HUES48 (cell line): Measurements from ENCODE around the gene CYP4A22.

ENCODE experiments used
- H3K27ac ChIP-seq: one replicate; pipeline ENCODE4 v1.7.0; 2013; ENCODE audit warnings: low read depth, low read length, inconsistent platforms
- H3K27me3 ChIP-seq: 2 replicates; pipeline ENCODE4 v1.6.1; 2013; ENCODE audit warnings: mild to moderate bottlenecking, low read length; ENCODE audit not compliant: control insufficient read depth, insufficient read depth
- H3K36me3 ChIP-seq: 2 replicates; pipeline ENCODE4 v1.6.1; 2013; ENCODE audit warnings: low read length; ENCODE audit not compliant: control insufficient read depth, insufficient read depth
- H3K4me1 ChIP-seq: 2 replicates; pipeline ENCODE4 v1.6.1; 2013; ENCODE audit warnings: mild to moderate bottlenecking, low read length; ENCODE audit not compliant: control insufficient read depth, insufficient read depth
- H3K4me3 ChIP-seq: 2 replicates; pipeline ENCODE4 v1.5.1; 2013; ENCODE audit warnings: mild to moderate bottlenecking, low read depth, low read length
- H3K9ac ChIP-seq: 2 replicates; pipeline ENCODE4 v1.6.1; 2013; ENCODE audit warnings: mild to moderate bottlenecking, low read depth, low read length, moderate library complexity
- H3K9me3 ChIP-seq: 2 replicates; pipeline ENCODE4 v1.6.1; 2013; ENCODE audit warnings: low read length; ENCODE audit not compliant: control insufficient read depth, insufficient read depth

Gene CYP4A22

GRCh38 chr1:47179988-47180563 is 42.8 kb downstream of the CYP4A22 start:
- Histone ChIP-seq H3K27me3 (peaks cover 16% of the 10 kb centered on the region), H3K4me3 (no peak overlapping the region), H3K9ac (no peak overlapping the region), H3K36me3 (no peaks in the 10 kb centered on the region), H3K9me3 (no peaks in the 10 kb centered on the region), H3K27ac (no peak overlapping the region), H3K4me1 (no peaks in the 10 kb centered on the region)

- H3K9ac ChIP-seq, result no peak overlapping the region
Measured at GRCh38 chr1:47180603-47181094, 43.4 kb downstream of the CYP4A22 start.

DNA sequence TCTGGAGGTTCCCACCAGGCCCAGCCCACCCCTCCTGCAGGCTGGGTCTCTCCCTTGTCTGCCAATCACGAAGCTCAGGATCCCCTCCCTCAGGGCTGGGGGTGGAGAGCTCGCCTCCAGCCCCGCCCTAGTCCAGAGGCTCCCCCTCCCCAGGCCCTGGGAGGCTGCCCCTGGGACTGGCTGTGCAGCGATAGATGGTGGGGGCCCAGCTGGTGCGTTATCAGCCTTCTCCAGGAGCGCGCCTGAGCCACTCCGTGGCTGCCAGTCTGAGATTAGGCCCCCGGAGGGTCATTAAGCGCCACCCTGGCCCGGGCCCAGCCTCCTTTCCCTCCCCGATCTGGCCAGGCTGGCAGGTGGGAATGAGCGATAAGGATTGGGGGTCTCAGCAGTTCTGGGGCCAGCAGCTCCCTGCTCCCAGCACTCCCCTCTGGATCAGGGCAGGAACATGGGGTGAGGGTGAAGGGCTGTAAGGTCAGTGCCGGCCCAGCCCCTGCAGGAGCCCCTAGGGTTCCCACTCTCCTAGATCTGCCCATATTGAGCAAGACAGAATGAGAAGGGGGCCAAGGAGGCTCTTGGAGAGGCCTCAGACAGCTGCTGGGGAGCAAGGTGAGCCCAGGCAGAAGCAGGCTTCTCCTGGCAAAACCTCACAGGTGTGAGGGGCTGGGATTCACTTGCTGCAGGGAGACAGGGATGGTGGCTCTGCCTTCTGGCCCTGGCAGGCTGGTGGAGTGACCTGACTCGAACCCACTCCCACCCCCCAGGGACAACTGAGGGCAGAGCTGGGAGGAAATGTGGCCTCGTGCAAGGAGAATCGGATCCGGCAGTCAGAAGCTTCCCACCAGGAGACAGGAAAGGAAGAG is 44.1 kb downstream of the CYP4A22 start:
- Histone ChIP-seq H3K4me3 (no peak overlapping the region), H3K4me1 (no peaks in the 10 kb centered on the region), H3K27ac (no peak overlapping the region), H3K36me3 (no peaks in the 10 kb centered on the region), H3K9ac (no peak overlapping the region), H3K9me3 (no peaks in the 10 kb centered on the region), H3K27me3 (peaks cover 16% of the 10 kb centered on the region)

More at GRCh38 chr1:47180603-47181094, 43.4 kb downstream of the CYP4A22 start:
- H3K9me3 ChIP-seq, result no peaks in the 10 kb centered on the region
- H3K36me3 ChIP-seq, result no peaks in the 10 kb centered on the region
- H3K27ac ChIP-seq, result no peak overlapping the region
- no peaks in the 10 kb centered on the region for H3K4me1 ChIP-seq
- H3K4me3 ChIP-seq, result no peak overlapping the region
- H3K27me3 ChIP-seq, result peaks cover 16% of the 10 kb centered on the region

- Histone ChIP-seq H3K9me3 (no peaks in the 10 kb centered on the region), H3K27me3 (peaks cover 16% of the 10 kb centered on the region), H3K4me3 (no peak overlapping the region), H3K4me1 (no peaks in the 10 kb centered on the region), H3K36me3 (no peaks in the 10 kb centered on the region), H3K9ac (no peak overlapping the region), H3K27ac (no peak overlapping the region)
Measured at GRCh38 chr1:47181955-47182675, 44.9 kb downstream of the CYP4A22 start.

- H3K4me1 ChIP-seq, result no peaks in the 10 kb centered on the region
- H3K9ac ChIP-seq, result no peak overlapping the region
- H3K9me3 ChIP-seq, result no peaks in the 10 kb centered on the region
- H3K27me3 ChIP-seq, result peaks cover 16% of the 10 kb centered on the region
- no peaks in the 10 kb centered on the region for H3K36me3 ChIP-seq
- H3K27ac ChIP-seq, result no peak overlapping the region
- no peak overlapping the region for H3K4me3 ChIP-seq
Measured at GRCh38 chr1:47182676-47183235, 45.5 kb downstream of the CYP4A22 start.

DNA sequence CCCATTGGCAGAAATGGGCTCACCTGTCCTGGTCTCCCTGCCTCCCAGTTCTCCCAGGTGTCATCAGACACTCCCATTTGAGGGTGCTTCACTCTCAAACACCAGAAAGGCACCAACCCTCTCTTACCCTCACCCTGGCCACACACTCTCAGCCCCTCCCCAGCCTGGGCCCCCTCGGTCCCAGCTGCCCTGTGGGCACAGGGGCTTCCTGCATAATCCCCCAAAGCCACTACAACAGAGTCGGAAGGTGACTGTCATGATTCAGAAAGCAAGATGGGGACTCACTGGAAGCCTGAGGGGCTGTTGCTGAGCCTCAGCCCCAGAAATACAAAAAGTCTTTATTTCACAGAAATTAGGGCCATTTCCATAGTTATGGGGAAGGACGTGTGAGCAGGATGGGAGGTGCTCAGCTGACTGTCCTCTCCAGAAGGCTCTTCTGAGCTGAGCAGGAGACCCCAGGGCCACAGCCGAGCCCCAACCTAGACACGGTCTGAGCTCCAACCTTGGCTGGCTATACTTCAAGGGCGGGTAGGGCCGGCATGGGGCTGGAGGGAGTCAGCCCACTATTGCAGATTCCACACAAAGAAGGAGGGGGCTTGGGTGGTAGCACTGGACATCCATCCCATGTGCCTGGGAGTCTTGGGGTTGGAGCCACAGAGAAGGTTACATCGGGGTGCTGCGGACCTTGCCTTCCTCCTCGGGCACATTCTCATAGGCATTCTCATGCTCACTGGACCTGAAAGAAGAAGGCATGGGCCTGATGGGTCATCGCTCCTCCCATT is 46.3 kb downstream of the CYP4A22 start:
- Histone ChIP-seq H3K4me3 (no peak overlapping the region), H3K27me3 (peaks cover 16% of the 10 kb centered on the region), H3K27ac (no peak overlapping the region), H3K9ac (no peak overlapping the region), H3K9me3 (no peaks in the 10 kb centered on the region), H3K4me1 (no peaks in the 10 kb centered on the region), H3K36me3 (no peaks in the 10 kb centered on the region)

GRCh38 chr1:47184090-47184821 is 47.0 kb downstream of the CYP4A22 start:
- no peak overlapping the region for H3K9ac ChIP-seq
- no peak overlapping the region for H3K27ac ChIP-seq
- no peak overlapping the region for H3K4me3 ChIP-seq
- no peaks in the 10 kb centered on the region for H3K36me3 ChIP-seq
- H3K27me3 ChIP-seq, result peaks cover 16% of the 10 kb centered on the region
- no peaks in the 10 kb centered on the region for H3K4me1 ChIP-seq
- H3K9me3 ChIP-seq, result no peaks in the 10 kb centered on the region

GRCh38 chr1:47184822-47185677 is 47.8 kb downstream of the CYP4A22 start:
- Histone ChIP-seq H3K27ac (no peak overlapping the region), H3K9me3 (no peaks in the 10 kb centered on the region), H3K36me3 (no peaks in the 10 kb centered on the region), H3K27me3 (peaks cover 11% of the 10 kb centered on the region), H3K9ac (no peak overlapping the region), H3K4me3 (no peak overlapping the region), H3K4me1 (no peaks in the 10 kb centered on the region)

DNA sequence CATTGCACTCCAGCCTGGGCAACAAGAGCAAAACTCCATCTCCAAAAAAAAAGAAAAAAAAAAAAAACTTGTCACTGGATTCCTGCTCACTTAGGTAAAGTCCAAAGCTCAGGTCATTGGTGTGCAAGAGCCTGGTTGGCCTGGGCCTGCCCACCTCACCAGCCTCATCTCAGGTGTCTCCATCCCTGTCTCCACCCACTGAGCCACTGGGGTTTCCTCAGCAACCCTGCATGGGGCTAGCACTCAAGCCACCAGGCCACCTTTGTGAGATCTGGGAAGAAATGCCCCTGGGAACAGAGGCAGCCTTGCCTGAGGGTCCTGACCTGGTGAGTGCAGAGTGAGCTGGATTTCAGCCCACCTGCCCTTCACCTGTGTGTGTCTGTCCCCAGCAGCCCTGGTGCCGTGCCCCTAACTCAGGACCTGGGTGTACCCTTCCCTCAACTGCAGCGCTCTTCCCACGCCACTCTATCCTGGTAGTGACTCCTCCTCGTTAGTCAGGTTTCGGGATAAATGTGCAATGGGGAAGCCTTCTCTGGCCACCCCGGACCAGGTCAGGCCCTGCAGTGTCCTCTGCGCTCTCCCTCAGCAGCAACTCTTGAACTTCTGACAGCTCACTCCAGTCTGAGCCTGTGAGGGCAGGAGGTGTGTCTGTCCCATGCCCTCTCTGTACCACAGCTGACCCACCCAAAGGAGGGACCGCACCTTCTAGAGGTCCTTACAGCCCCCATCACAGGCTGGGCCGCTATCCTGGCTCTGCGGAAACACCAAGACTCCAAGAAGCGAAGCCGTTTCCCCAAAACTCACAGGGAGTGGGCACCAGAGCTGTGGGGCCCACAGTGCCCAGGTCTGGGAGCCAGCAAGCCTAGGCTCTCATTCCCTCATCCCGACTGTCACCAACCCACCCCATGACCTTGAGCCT is 49.3 kb downstream of the CYP4A22 start:
- Histone ChIP-seq H3K36me3 (no peaks in the 10 kb centered on the region), H3K4me3 (no peak overlapping the region), H3K9ac (no peak overlapping the region), H3K27me3 (peaks cover 3% of the 10 kb centered on the region), H3K4me1 (no peaks in the 10 kb centered on the region), H3K27ac (no peak overlapping the region), H3K9me3 (no peaks in the 10 kb centered on the region)
